Astrocyte of the spinal cord (primary cell): ENCODE results near the gene ZNF883.

Experiments
- DNase-seq: peaks from one replicate; pipeline ENCODE4 v3.0.0; 2011; ENCODE audit warnings: low read depth, low spot score
- H3K4me3 ChIP-seq: 2 replicates; pipeline ENCODE4 v1.5.1; 2011; ENCODE audit warnings: low read depth, mild to moderate bottlenecking, low read length, moderate library complexity
- in situ Hi-C: cut with HindIII; loops from 2 replicates; pipeline ENCODE4 v1.10.0; 2017; ENCODE audit warnings: low sequenced_read_pairs
- TF ChIP-seq, protein P1 (sequence below): IDR thresholded peaks from 2 replicates; pipeline ENCODE4 v1.5.1; 2012; ENCODE audit warnings: low read depth, mild to moderate bottlenecking, low read length, inconsistent platforms

Gene ZNF883

DNA sequence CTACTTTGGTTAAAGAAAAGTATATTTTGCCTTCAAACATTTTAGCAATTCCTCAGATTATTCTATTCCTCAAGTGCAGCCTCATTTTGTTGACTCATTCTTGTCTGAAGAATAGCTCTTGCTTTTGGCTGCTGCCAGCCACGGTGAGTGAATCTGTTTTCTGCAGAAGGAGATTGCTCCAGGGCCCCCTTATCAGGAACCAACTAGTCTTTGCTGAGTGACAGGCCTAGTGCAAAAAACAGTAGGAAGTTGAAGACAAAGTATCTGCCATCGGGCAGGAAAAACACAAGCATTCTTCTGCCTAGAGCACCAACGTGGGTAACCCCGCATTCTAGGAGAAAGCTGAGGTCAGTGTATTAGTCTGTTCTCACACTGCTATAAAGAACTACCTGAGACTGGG lies 42.3 kb downstream of the ZNF883 start:
- in situ Hi-C loops = no loop called here
- DNase-seq = no peak
- no peak overlapping the region for H3K4me3 ChIP-seq
- TF ChIP-seq, protein P1, sequence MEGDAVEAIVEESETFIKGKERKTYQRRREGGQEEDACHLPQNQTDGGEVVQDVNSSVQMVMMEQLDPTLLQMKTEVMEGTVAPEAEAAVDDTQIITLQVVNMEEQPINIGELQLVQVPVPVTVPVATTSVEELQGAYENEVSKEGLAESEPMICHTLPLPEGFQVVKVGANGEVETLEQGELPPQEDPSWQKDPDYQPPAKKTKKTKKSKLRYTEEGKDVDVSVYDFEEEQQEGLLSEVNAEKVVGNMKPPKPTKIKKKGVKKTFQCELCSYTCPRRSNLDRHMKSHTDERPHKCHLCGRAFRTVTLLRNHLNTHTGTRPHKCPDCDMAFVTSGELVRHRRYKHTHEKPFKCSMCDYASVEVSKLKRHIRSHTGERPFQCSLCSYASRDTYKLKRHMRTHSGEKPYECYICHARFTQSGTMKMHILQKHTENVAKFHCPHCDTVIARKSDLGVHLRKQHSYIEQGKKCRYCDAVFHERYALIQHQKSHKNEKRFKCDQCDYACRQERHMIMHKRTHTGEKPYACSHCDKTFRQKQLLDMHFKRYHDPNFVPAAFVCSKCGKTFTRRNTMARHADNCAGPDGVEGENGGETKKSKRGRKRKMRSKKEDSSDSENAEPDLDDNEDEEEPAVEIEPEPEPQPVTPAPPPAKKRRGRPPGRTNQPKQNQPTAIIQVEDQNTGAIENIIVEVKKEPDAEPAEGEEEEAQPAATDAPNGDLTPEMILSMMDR = no peak

DNA sequence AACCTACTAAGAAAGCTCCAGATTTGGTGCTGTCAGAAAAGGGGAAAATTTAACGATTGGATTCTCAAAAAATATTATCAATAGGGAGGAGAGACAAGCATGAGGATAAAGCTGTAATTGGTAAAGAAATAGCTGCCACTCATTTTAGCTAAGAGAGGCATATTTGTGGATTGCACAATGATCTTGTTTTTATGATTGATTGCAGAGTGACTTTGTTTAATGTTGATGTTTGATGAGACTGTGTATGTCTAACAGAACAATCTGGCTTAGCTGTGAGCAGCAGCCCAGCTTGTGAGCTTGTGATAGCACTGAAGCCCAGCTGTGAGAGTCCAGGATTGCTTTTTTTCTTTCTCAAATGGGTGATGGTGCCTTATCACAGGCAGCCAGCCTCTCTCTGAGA lies 56.4 kb downstream of the ZNF883 start:
- DNase-seq = no peak
- H3K4me3 ChIP-seq = no peak overlapping the region
- in situ Hi-C loops = no loop called here
- TF ChIP-seq, protein P1 = no peak

DNA sequence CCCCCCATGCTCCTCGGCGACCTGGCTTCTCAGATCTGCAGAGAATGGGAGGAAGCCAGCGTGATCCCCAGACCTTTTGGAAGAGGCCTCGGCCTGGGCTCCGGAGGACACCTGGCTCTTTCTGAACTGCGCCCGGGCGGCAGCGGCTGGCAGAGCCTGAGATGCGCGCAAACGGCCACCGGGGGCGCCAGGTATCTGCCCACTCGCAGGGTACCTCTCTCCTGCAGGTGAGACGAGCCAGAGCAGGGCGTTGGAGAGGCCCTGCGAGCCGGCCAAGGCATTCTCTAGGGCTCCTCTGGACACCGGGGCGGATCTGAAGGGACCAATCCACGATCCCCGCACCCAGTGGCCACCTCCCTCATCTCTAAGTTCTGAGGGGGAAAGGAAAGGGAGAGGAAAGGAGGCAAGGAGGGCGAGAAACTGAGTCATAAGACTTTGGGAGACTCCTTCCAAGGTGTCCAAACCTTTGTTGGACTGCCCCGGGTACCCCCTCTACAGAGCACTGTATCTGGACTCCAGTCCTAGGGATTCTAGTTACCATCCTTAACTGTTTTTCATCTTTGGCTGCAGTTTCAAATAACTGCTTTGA lies 66.3 kb downstream of the ZNF883 start:
- in situ Hi-C loops = no loop called here
- no peak overlapping the region for H3K4me3 ChIP-seq
- no peak for DNase-seq
- TF ChIP-seq, protein P1 = peak; percentile 9

DNA sequence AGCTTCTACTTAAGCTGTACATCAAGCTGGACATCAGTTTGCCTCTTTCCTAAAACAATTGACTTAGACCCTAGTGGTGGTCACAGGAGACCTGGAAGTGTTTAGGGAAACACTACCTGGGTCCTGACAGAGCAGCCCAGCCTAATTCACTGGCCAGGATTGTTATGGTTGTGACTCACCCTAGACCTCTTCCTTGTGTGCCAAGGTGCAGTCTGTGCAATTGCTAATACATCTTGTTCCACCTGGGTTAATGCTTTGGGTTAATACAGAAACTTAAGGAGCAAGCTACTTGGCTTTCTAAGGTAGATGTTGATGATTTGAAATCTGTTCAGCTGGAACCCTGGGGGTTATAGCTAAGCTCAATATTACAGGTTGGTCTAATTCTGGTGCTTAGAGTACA lies 72.6 kb downstream of the ZNF883 start:
- TF ChIP-seq, protein P1 = no peak
- DNase-seq = no peak
- in situ Hi-C loops = no loop called here
- no peak overlapping the region for H3K4me3 ChIP-seq

DNA sequence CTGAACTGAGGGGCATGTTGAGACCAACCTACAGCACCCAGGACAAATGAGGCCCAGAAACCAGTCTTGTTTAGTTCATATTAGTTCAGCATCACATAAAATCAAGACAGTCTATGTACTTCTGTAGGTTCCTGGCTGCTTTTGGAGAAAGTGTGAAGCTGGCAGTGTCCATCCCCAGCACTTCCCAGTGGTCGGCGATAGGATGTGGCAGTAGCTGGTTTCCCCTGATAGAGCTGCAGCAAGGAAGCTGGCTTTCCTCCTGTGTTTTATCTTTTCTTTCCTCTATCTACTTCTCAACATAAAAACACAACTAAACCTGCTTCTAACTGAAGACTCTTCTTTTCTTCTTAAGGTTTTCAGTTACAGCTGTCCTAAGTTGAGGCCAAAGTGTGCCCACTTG lies 78.3 kb downstream of the ZNF883 start:
- in situ Hi-C loops = no loop called here
- TF ChIP-seq, protein P1 = no peak

DNA sequence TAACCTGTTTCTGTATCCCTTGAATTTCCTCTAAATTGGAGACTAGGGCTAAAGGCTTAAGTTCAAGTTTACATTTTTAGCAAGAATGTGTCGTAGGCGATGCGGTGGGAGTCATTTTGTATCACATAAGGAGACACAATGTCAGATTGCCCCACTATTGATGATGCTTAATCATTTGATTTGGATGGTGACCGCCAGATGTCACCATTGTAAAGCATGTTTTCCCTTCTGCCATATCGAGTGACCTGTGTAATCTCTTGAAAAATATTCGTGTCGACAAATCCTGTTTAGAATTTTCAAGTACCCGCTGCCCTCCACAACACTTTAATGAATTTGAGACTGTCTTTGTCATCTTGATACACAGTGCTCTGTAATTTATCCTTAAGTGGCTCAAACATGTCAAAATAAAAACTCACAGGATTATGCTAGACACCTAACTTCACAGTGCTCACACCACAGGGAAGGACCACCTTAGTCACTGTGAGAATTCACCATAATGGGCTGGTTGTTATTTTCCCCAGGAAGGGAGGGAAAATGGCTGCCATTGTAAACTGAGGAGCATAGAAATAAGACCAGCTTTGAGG lies 86.8 kb downstream of the ZNF883 start:
- in situ Hi-C loops = no loop called here
- H3K4me3 ChIP-seq = no peak overlapping the region
- peak; percentile 13 for DNase-seq
- TF ChIP-seq, protein P1 = peak; percentile 29

More for the DNA sequence above, 78.3 kb downstream of the ZNF883 start:
- DNase-seq = no peak
- no peak overlapping the region for H3K4me3 ChIP-seq
